Tibial artery (tissue), 4 donors: Measurements from ENCODE around the gene MACROD2.

Experiments
- DNase-seq, 2 donors: peaks; one replicate each; pipeline ENCODE4 v3.0.0-alpha.2; 2019
- H3K27ac ChIP-seq, 2 donors: fragments of 200-600 bp; sonication (generic) in 1 of 2; 1 replicate in 1 of 2; 2 replicates in 1 of 2; pipeline ENCODE4 v1.5.1; 2018 to 2019; ENCODE audit warnings: mild to moderate bottlenecking in 1 of 2
- H3K27me3 ChIP-seq, 2 donors: fragments of 200-600 bp; sonication (generic) in 1 of 2; one replicate each; pipeline versions ENCODE4 v1.5.1 to v1.6.0; 2016 to 2019
- H3K36me3 ChIP-seq, 3 donors: fragments of 200-600 bp; sonication (generic) in 2 of 3; one replicate each; pipeline ENCODE4 v1.5.1; 2016 to 2019; ENCODE audit warnings: mild to moderate bottlenecking in 2 of 3
- H3K4me1 ChIP-seq, 4 donors: fragments of 200-600 bp; sonication (generic) in 2 of 4; 1 replicate in 3 of 4; 2 replicates in 1 of 4; pipeline ENCODE4 v1.5.1; 2016 to 2019
- H3K4me3 ChIP-seq, 2 donors: fragments of 200-600 bp; sonication (generic) in 1 of 2; 1 replicate in 1 of 2; 2 replicates in 1 of 2; pipeline ENCODE4 v1.5.1; 2018 to 2019; ENCODE audit warnings: mild to moderate bottlenecking in 2 of 2
- H3K9me3 ChIP-seq, 3 donors: fragments of 200-600 bp; sonication (generic) in 1 of 3; one replicate each; pipeline ENCODE4 v1.5.1; 2016 to 2019
- intact Hi-C: fragments of 100-400 bp; cut with DNase I; formaldehyde crosslinking; loops from one replicate; pipeline ENCODE4 v1.15.0; 2023; ENCODE audit warnings: low total_unique reads
- TF ChIP-seq, protein P1 (sequence below), 2 experiments: fragments of 200-600 bp in 1 of 2; fragments of 450-650 bp in 1 of 2; IDR thresholded peaks; one replicate each; pipeline ENCODE4 v1.5.1; 2017 to 2019; ENCODE audit warnings: antibody characterized with exemption in 2 of 2, mild to moderate bottlenecking in 1 of 2, moderate library complexity in 1 of 2

MACROD2 gene

GRCh38 chr20:15555913-15556312 lies 1560.6 kb downstream of the MACROD2 start:
- intact Hi-C loops: no loop called here
- Histone ChIP-seq H3K36me3 (no peaks in the 10 kb centered on the region), H3K27me3 (no peaks in the 10 kb centered on the region), H3K9me3 (peaks cover 0 to 12% (median 6%) of the 10 kb centered on the region in 3 donors), H3K4me3 (no peak overlapping the region), H3K27ac (no peak overlapping the region), H3K4me1 (no peaks in the 10 kb centered on the region)
- DNase-seq: no peak
- TF ChIP-seq, protein P1, sequence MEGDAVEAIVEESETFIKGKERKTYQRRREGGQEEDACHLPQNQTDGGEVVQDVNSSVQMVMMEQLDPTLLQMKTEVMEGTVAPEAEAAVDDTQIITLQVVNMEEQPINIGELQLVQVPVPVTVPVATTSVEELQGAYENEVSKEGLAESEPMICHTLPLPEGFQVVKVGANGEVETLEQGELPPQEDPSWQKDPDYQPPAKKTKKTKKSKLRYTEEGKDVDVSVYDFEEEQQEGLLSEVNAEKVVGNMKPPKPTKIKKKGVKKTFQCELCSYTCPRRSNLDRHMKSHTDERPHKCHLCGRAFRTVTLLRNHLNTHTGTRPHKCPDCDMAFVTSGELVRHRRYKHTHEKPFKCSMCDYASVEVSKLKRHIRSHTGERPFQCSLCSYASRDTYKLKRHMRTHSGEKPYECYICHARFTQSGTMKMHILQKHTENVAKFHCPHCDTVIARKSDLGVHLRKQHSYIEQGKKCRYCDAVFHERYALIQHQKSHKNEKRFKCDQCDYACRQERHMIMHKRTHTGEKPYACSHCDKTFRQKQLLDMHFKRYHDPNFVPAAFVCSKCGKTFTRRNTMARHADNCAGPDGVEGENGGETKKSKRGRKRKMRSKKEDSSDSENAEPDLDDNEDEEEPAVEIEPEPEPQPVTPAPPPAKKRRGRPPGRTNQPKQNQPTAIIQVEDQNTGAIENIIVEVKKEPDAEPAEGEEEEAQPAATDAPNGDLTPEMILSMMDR (IDR thresholded peaks at IDR 0.05): no peak

DNA sequence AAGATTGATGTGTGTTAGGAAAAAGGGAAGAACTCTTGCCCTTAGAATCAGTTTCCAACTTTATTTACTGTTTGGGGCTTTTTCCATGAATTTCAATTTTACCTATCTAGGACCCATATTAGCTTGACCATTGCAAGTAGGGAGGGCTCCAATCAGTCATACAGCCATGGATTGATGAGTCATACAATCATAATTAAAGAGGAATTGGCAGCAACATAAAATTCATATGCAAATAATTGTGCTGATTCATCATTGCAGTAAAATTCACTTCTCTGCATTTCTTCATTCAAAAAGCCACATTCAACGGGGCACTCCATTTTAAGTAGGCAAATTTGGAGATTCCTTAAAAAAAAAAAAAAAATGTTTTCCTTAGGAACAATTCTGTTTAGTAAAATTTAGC lies 1561.6 kb downstream of the MACROD2 start:
- intact Hi-C loops: no loop called here
- TF ChIP-seq, protein P1 (IDR thresholded peaks at IDR 0.05): no peak
- DNase-seq: no peak

DNA sequence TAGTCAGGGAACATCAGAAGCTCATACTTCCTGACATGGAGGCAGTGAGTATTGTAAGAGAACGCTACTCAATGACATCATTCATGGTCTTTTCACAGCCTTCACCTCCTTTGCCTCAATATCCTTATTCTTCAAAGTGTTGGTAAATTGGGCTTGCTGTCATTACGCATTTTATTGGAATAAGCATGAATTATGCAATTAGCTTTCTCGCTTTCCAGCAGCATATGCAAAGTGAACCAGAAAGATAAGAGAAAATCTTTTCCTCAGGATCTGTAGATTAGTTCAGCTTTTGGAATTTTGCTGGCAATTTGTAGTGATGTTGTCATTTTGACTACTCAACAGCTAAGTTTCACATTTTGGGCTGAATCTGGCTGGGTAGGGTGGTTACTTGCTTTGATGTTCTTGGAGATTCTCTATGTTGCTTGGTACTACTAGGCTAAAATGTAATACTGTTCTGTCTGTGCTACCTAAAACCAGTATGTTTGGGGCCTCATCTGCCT lies 1565.8 kb downstream of the MACROD2 start:
- Histone ChIP-seq H3K36me3 (no peaks in the 10 kb centered on the region), H3K9me3 (no peaks in the 10 kb centered on the region), H3K27ac (no peak overlapping the region), H3K4me1 (peaks cover 0 to 4% (median 0%) of the 10 kb centered on the region in 4 donors), H3K27me3 (no peaks in the 10 kb centered on the region), H3K4me3 (no peak overlapping the region)
- intact Hi-C loops: no loop called here
- DNase-seq: no peak
- TF ChIP-seq, protein P1 (IDR thresholded peaks at IDR 0.05): no peak

More for the DNA sequence above, 1561.6 kb downstream of the MACROD2 start:
- Histone ChIP-seq H3K27ac (no peak overlapping the region), H3K4me3 (no peak overlapping the region), H3K9me3 (peaks cover 0 to 12% (median 6%) of the 10 kb centered on the region in 3 donors), H3K36me3 (no peaks in the 10 kb centered on the region), H3K4me1 (no peaks in the 10 kb centered on the region), H3K27me3 (no peaks in the 10 kb centered on the region)

DNA sequence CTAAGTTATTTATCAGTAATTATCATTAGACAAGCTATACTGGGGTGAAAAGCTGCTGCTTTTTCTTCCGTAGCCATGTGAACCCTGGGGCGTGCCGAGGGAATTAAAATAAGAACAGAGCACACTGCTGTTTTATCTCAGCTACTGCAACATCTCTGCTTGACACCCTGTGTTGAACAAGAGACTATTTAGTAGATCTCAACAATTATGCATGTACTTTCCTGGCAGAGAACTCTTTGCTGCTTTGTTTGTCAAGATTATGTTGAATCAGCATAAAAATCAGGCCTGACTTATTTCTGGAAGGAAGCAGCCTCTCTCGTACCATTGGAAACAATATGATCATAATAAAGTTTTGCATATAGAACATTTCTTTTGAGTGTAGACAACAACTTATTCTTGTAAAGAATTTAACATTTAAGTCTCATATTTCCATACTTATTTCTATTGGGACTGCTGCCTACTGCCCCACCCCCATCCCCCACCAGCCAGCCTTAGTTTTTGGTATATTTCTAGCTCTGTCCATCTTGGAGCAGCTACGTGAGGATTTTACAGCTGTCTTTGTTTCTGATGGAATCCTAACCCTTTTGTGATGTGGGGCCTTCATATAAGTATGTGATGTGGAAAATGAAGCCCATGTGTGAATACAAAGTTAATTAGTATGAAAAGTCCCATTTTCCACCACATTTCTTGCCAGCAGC lies 1566.5 kb downstream of the MACROD2 start:
- Histone ChIP-seq H3K4me1 (peaks cover 0 to 12% (median 0%) of the 10 kb centered on the region in 4 donors), H3K36me3 (no peaks in the 10 kb centered on the region), H3K9me3 (no peaks in the 10 kb centered on the region), H3K27me3 (no peaks in the 10 kb centered on the region), H3K4me3 (no peak overlapping the region), H3K27ac (no peak overlapping the region)
- intact Hi-C loops: no loop called here
- DNase-seq: no peak
- TF ChIP-seq, protein P1 (IDR thresholded peaks at IDR 0.05): no peak

- TF ChIP-seq, protein P1 (IDR thresholded peaks at IDR 0.05): no peak
- no peaks in the 10 kb centered on the region for H3K36me3 ChIP-seq
- H3K27me3 ChIP-seq: no peaks in the 10 kb centered on the region
- intact Hi-C loops: no loop called here
- no peak overlapping the region for H3K27ac ChIP-seq
- H3K4me3 ChIP-seq: no peak overlapping the region
- H3K9me3 ChIP-seq: no peaks in the 10 kb centered on the region
- no peak for DNase-seq
- peaks cover 0 to 20% (median 0%) of the 10 kb centered on the region in 4 donors for H3K4me1 ChIP-seq
Measured at GRCh38 chr20:15563836-15564235, 1568.5 kb downstream of the MACROD2 start.
